ENCODE data around the gene RNASE8. TPM values are rescaled to one million over a fixed set of nuclear protein-coding genes. Genes with fewer than 3 reads are reported as not detected.

Gene RNASE8
- total and polyA plus RNA-seq, 7 donors: not detected

GRCh38 chr14:21074398-21075272 lies 17.0 kb downstream of the RNASE8 start:
- TF ChIP-seq EP300 (IDR thresholded peaks at IDR 0.05) (no peak), POLR2A (IDR thresholded peaks at IDR 0.05) (no peak), CTCF (IDR thresholded peaks at IDR 0.05) (no peak), POLR2AphosphoS5 (IDR thresholded peaks at IDR 0.05) (no peak)
- Histone ChIP-seq H3K36me3 (peaks cover 6 to 58% (median 40%) of the 10 kb centered on the region in 4 donors), H3K9me3 (no peaks in the 10 kb centered on the region), H3K27me3 (no peaks in the 10 kb centered on the region), H3K27ac (no peak overlapping the region), H3K4me1 (peaks cover 0 to 28% (median 22%) of the 10 kb centered on the region in 4 donors), H3K4me3 (no peak overlapping the region)
- intact Hi-C loops (cut with DNase I): no loop called here
- DNase-seq: no peak
- 87 to 93% methylated on average over 26 of the region's 26 CpGs for WGBS, 2 donors

- TF ChIP-seq POLR2A (IDR thresholded peaks at IDR 0.05) (no peak), EP300 (IDR thresholded peaks at IDR 0.05) (no peak), CTCF (IDR thresholded peaks at IDR 0.05) (no peak), POLR2AphosphoS5 (IDR thresholded peaks at IDR 0.05) (no peak)
- DNase-seq: no peak
- H3K4me3 ChIP-seq: no peak overlapping the region
- WGBS, 2 donors: 90 to 92% methylated on average over 9 of the region's 9 CpGs
- H3K9me3 ChIP-seq: no peaks in the 10 kb centered on the region
- H3K27me3 ChIP-seq: no peaks in the 10 kb centered on the region
- peaks cover 0 to 21% (median 20%) of the 10 kb centered on the region in 4 donors for H3K4me1 ChIP-seq
- intact Hi-C loops (cut with DNase I): no loop called here
- H3K36me3 ChIP-seq: peaks cover 12 to 70% (median 50%) of the 10 kb centered on the region in 4 donors
- no peak overlapping the region for H3K27ac ChIP-seq
Measured at GRCh38 chr14:21075719-21076437, 18.3 kb downstream of the RNASE8 start.

DNA sequence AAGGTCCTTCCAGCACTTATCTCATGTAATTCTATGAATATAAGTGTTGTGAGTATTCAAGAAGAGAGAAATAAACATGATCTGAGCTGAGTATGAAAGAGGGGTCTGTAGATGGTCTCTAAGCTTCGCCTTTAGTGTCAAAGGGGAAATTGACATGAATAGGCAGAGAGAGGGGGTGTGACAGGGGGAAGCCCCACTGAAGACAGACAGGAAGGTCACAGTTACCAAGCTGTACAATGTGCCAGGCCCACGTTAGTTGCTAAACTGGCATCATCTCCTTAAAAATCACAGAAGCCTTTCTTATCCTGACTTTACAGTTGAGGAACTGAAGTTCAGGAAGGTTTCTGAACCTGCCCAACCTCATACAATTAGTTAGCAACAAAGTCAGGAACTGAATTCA lies 20.1 kb downstream of the RNASE8 start:
- no peak for DNase-seq
- peaks cover 0 to 4% (median 3%) of the 10 kb centered on the region in 4 donors for H3K4me1 ChIP-seq
- H3K4me3 ChIP-seq: no peak overlapping the region
- peaks cover 22 to 88% (median 67%) of the 10 kb centered on the region in 4 donors for H3K36me3 ChIP-seq
- TF ChIP-seq POLR2AphosphoS5 (IDR thresholded peaks at IDR 0.05): no peak
- TF ChIP-seq CTCF (IDR thresholded peaks at IDR 0.05): no peak
- TF ChIP-seq EP300 (IDR thresholded peaks at IDR 0.05): no peak
- TF ChIP-seq POLR2A (IDR thresholded peaks at IDR 0.05): no peak
- no peaks in the 10 kb centered on the region for H3K9me3 ChIP-seq
- no peak overlapping the region for H3K27ac ChIP-seq
- WGBS, 2 donors: 62 to 86% methylated on average over 2 of the region's 2 CpGs
- intact Hi-C loops (cut with DNase I): no loop called here
- no peaks in the 10 kb centered on the region for H3K27me3 ChIP-seq

DNA sequence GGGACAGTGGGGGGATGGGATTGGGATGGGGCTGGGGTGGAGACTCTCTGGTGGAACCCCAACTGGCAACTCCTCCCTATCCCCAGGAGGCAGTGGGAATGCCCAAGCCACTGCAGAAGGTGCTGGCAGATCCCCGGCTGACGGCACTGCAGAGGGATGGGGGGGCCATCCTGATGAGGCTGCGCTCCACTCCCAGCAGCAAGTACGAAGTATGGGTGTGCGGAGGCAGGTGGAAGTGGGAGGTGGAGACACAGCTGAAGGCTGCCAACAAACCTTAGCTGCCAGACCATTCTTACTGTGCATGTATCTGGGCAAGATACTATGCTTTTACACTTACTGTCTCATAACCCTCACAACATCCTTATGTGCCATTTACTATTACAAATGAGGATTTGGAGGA lies 20.7 kb downstream of the RNASE8 start:
- Histone ChIP-seq H3K4me3 (no peak overlapping the region), H3K27ac (no peak overlapping the region), H3K36me3 (peaks cover 22 to 94% (median 71%) of the 10 kb centered on the region in 4 donors), H3K9me3 (no peaks in the 10 kb centered on the region), H3K27me3 (no peaks in the 10 kb centered on the region), H3K4me1 (no peaks in the 10 kb centered on the region)
- no peak for TF ChIP-seq EP300 (IDR thresholded peaks at IDR 0.05)
- no peak for TF ChIP-seq POLR2AphosphoS5 (IDR thresholded peaks at IDR 0.05)
- TF ChIP-seq POLR2A (IDR thresholded peaks at IDR 0.05): no peak
- intact Hi-C loops (cut with DNase I): no loop called here
- WGBS, 2 donors: 93 to 94% methylated on average over 5 of the region's 5 CpGs
- DNase-seq: no peak

- no peak for DNase-seq
- Histone ChIP-seq H3K4me3 (no peak overlapping the region), H3K4me1 (no peaks in the 10 kb centered on the region), H3K27me3 (no peaks in the 10 kb centered on the region), H3K9me3 (no peaks in the 10 kb centered on the region), H3K36me3 (peaks cover 22 to 99% (median 71%) of the 10 kb centered on the region in 4 donors), H3K27ac (no peak overlapping the region)
- WGBS, 2 donors: 87 to 91% methylated on average over 10 of the region's 10 CpGs
- TF ChIP-seq POLR2AphosphoS5 (IDR thresholded peaks at IDR 0.05) (no peak), POLR2A (IDR thresholded peaks at IDR 0.05) (no peak), CTCF (IDR thresholded peaks at IDR 0.05) (no peak), EP300 (IDR thresholded peaks at IDR 0.05) (no peak)
- intact Hi-C loops (cut with DNase I): no loop called here
Measured at GRCh38 chr14:21078726-21079125, 21.1 kb downstream of the RNASE8 start.

All from sigmoid colon (tissue), 7 donors.